ENCODE results near the gene CSNK1E.

Gene CSNK1E

DNA sequence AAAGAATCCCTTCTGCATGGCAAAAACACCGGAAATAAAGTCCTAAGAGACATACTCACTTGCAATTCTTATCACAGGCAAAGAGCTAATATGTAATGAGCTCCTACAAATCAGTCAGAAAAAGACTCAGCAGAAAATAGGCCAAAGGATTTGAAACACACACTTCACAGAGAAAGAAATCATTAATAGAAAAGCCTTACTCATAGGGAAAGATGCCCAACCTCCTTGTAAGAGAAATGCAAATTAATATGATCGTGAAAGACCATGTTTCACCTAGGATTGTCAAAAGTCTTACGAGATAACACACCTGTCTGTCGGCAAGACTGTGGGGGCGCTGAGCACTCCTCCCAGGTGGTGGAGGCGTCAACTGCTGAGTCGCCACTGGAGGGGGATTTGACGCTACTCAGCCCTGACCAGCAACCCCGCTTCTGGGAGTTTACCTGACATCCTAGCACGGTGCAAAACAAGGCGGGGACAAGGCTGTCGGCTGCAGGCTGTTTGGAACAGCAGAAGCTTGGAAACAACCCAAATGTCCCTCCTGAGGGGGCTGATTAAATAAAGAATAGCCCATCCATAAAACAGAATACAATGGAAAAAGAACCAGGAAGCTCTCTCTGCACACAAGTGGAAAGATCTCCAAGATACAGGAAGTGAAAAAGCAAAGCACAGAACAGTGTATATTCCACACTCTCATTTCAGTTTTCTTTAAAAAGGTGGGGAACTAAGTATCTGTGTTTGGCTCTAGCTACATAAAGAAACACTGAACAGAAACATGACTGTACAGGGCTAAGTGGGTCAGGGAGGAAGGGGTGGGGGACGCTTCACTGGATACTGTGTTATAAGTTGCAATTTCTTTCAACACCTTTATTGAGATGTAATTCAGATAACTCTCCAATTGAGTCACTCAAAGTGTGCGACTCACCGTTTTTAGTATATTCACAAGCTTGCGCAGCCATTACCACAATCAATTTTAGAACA lies 11.5 kb downstream of the CSNK1E start:
- DNase-seq (ENCODE audit: low spot score), result peak; percentile 60

GRCh38 chr22:38304526-38304925 lies 12.7 kb downstream of the CSNK1E start:
- no peak for DNase-seq (ENCODE audit: low spot score)

GRCh38 chr22:38303974-38304373 lies 13.3 kb downstream of the CSNK1E start:
- DNase-seq (ENCODE audit: low spot score), result no peak

GRCh38 chr22:38302906-38303305 lies 14.3 kb downstream of the CSNK1E start:
- DNase-seq (ENCODE audit: low spot score), result no peak

- no peak for DNase-seq (ENCODE audit: low spot score)
Observed at GRCh38 chr22:38300946-38301345, 16.3 kb downstream of the CSNK1E start.

DNA sequence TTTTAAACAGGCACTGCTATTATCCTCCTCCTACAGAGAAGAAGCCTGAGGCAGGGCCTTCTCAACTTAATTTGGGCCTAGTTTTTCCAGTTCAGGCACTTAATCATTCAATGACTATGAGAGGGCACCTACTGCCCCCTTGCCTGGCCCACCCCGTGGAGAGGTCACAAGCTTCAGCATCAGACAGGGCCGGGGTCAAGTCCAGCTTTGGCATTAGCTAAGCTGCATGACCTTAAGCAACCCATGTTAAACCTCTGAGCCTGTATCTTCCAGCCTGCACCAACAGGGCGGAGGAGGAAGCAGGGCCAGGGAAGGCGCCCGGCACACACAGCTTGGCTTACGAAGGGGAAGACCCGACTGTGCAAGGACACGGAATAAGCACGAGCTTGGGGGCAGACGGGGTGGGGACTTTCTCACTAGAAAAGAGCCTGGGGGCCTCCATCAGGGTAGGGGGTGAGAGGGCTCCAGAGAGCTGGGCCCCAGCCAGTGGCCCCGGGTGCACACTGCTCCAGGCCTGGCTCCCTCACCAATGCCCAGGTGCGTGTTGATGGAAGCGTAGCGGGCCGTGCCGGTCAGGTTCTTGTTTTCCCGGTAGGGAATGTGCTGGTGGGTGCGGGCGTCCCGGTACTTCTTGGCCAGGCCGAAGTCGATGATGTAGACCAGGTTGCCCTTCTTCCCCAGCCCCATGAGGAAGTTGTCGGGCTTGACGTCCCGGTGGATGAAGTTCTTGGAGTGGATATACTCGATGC lies 16.9 kb downstream of the CSNK1E start:
- no peak for DNase-seq (ENCODE audit: low spot score)

- DNase-seq (ENCODE audit: low spot score), result no peak
Observed at GRCh38 chr22:38299770-38300102, 17.5 kb downstream of the CSNK1E start.

DNA sequence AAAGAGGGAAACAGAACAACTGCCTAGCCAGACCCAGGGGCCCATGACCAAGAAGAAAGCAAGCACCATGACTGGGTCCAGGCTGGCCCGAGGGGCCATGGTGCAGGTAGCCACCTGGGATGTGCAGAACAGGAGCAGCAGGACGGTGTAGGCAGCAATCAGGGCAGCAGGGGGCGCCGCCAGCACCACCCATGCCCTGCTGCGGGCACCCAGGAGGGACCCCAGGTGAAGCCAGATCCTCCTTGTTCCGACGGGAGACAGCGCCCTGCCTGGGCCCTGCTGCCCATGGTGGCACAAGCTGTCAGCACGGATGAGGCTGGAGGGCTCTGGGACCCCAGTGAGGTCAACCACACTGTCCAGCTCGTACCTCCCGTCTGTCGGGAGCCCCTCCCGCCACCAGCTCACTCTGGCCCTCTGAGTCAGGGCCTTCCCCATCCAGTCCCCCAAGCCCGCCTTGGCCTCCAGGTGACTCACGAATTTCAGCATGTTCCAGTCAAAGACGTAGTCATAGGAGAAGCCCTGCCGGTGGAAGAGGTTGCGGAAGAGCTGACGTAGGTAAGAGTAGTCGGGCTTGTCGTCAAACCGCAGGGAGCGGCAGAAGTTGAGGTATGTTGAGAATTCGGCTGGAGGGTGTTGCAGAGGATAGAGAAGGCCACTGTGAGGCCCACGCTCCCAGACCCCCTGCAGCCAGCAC lies 18.8 kb downstream of the CSNK1E start:
- peak; percentile 84 for DNase-seq (ENCODE audit: low spot score)

- no peak for DNase-seq (ENCODE audit: low spot score)
Observed at GRCh38 chr22:38296372-38296771, 20.9 kb downstream of the CSNK1E start.

DNA sequence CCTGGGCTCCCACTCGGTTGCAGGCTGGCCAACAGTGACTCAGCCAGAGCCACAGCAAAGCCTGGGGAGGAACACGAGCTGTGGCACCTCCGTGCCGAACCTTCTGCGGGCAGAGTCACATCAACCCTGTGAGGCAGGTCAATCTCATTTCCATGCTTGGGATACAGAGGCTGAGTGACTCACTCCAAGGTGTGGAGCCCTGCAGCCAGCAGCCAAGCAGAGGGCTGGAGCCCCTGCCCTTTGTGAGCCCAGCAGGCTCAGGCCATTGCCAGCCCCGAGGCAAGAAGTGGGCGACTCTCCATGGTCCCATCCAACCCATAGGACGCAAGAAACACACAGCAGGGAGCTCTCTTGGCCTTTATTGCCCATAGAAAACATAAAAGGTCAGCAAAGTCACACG lies 21.4 kb downstream of the CSNK1E start:
- no peak for DNase-seq (ENCODE audit: low spot score)

- no peak for DNase-seq (ENCODE audit: low spot score)
Observed at GRCh38 chr22:38295339-38295738, 21.9 kb downstream of the CSNK1E start.

- DNase-seq (ENCODE audit: low spot score), result no peak
Observed at GRCh38 chr22:38294193-38294592, 23.0 kb downstream of the CSNK1E start.

GRCh38 chr22:38292694-38293093 lies 24.5 kb downstream of the CSNK1E start:
- DNase-seq (ENCODE audit: low spot score), result no peak

DNA sequence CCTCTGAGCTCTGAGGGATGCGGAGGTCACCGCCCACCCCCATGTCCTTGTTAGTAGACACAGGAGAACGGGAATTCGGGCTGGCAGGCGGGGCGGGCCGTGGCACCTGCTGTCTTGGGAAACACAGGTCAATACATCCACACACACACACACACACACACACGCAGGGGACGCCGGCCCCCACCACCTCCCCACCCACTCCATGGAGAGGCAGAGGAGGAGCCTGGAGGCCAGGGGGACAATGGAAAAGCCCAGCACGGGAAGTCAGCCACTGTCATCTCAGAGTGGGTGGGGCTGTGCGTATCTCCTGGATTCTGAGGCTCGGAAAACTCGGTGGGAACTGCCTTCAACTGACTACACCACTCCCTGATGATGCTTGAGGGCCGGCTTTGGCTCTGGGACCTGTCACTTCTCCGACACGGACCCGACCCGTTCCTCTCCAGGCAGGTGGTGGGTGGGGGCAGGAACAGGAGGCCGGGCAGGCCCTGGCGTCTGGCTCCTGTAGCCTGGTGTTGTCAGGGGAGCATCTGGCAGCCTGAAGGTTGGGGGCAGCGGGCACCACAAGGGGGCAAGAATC lies 25.9 kb downstream of the CSNK1E start:
- DNase-seq (ENCODE audit: low spot score), result no peak

GRCh38 chr22:38290347-38290746 lies 26.9 kb downstream of the CSNK1E start:
- no peak for DNase-seq (ENCODE audit: low spot score)

DNA sequence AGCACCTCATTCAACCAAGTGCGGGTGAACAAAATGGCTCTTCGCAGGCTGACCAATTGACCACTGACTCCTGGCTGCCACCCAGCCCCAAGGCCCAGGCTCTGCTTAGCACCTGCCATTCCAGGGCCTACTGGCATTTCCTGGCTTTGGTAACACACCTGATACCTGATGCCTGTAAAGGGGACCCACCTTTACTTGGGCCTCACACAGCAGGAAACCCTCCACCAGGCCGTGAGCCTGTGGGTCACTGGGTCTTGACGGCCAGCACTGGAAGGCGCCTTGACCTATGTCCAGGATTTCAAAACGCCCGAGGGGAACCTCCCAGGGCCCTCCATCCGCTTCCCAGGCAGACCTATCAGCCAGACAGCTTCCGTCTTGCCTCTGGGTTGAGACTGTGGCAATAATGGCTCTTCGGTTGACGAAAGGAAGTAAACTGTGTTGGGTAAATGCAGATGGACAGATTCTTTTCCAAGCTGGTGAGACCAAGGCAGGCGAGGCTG lies 27.6 kb downstream of the CSNK1E start:
- DNase-seq (ENCODE audit: low spot score), result no peak

GRCh38 chr22:38286915-38287669 lies 30.1 kb downstream of the CSNK1E start:
- no peak for DNase-seq (ENCODE audit: low spot score)

- no peak for DNase-seq (ENCODE audit: low spot score)
Observed at GRCh38 chr22:38285018-38285417, 32.2 kb downstream of the CSNK1E start.

- no peak for DNase-seq (ENCODE audit: low spot score)
Observed at GRCh38 chr22:38284042-38284402, 33.2 kb downstream of the CSNK1E start.

GRCh38 chr22:38282397-38282796 lies 34.8 kb downstream of the CSNK1E start:
- no peak for DNase-seq (ENCODE audit: low spot score)

- no peak for DNase-seq (ENCODE audit: low spot score)
Observed at GRCh38 chr22:38276166-38276565, 41.1 kb downstream of the CSNK1E start.
